ENCODE measurements around the gene NOMO2.
"Not testable (repeated sequence)": the region's sequence is repeated elsewhere in the genome, so short reads cannot be mapped to it uniquely, and the experiment has no call there.

Gene NOMO2

GRCh38 chr16:18561727-18562314, at the start of gene NOMO2:
Gene NOMO2, minus strand, starts transcription at chr16:18562097. Its CDS starts 57 bp downstream, at chr16:18562040.
- DNase-seq, result peak; percentile 97

- not testable (repeated sequence) for DNase-seq
Measured at GRCh38 chr16:18610147-18610803, 48.4 kb upstream of the NOMO2 start.

- not testable (repeated sequence) for DNase-seq
Measured at GRCh38 chr16:18608271-18608670, 46.4 kb upstream of the NOMO2 start.

GRCh38 chr16:18603572-18604246, 41.8 kb upstream of the NOMO2 start:
- DNase-seq, result not testable (repeated sequence)

GRCh38 chr16:18598582-18598981, 36.7 kb upstream of the NOMO2 start:
- not testable (repeated sequence) for DNase-seq

- not testable (repeated sequence) for DNase-seq
Measured at GRCh38 chr16:18597734-18598133, 35.8 kb upstream of the NOMO2 start.

- not testable (repeated sequence) for DNase-seq
Measured at GRCh38 chr16:18597319-18597718, 35.4 kb upstream of the NOMO2 start.

GRCh38 chr16:18595796-18596195, 33.9 kb upstream of the NOMO2 start:
- DNase-seq, result not testable (repeated sequence)

- DNase-seq, result not testable (repeated sequence)
Measured at GRCh38 chr16:18594880-18595279, 33.0 kb upstream of the NOMO2 start.

- DNase-seq, result not testable (repeated sequence)
Measured at GRCh38 chr16:18593904-18594303, 32.0 kb upstream of the NOMO2 start.

GRCh38 chr16:18592982-18593381, 31.1 kb upstream of the NOMO2 start:
- DNase-seq, result not testable (repeated sequence)

GRCh38 chr16:18591908-18592307, 30.0 kb upstream of the NOMO2 start:
- peak; percentile 25 for DNase-seq

GRCh38 chr16:18591441-18591840, 29.5 kb upstream of the NOMO2 start:
- not testable (repeated sequence) for DNase-seq

GRCh38 chr16:18589806-18590205, 27.9 kb upstream of the NOMO2 start:
- not testable (repeated sequence) for DNase-seq

GRCh38 chr16:18586560-18587540, 25.0 kb upstream of the NOMO2 start:
- not testable (repeated sequence) for DNase-seq

GRCh38 chr16:18585789-18586188, 23.9 kb upstream of the NOMO2 start:
- not testable (repeated sequence) for DNase-seq

- DNase-seq, result no peak
Measured at GRCh38 chr16:18582902-18583301, 21.0 kb upstream of the NOMO2 start.

GRCh38 chr16:18580396-18580795, 18.5 kb upstream of the NOMO2 start:
- not testable (repeated sequence) for DNase-seq

GRCh38 chr16:18579261-18579660, 17.4 kb upstream of the NOMO2 start:
- not testable (repeated sequence) for DNase-seq

GRCh38 chr16:18577942-18578341, 16.0 kb upstream of the NOMO2 start:
- DNase-seq, result not testable (repeated sequence)

GRCh38 chr16:18575945-18576344, 14.0 kb upstream of the NOMO2 start:
- DNase-seq, result not testable (repeated sequence)

- DNase-seq, result not testable (repeated sequence)
Measured at GRCh38 chr16:18575298-18575917, 13.5 kb upstream of the NOMO2 start.
